DMS79 (cell line): ENCODE data around the gene ZNF536.
"Not testable (repeated sequence)": the region's sequence is repeated elsewhere in the genome, so short reads cannot be mapped to it uniquely, and the experiment has no call there.

Source experiments
- DNase-seq: peaks from one replicate; lab custom pipeline; 2025; lab: John Stamatoyannopoulos, UW

Gene ZNF536

GRCh38 chr19:30446850-30447552 is 74.8 kb downstream of the ZNF536 start:
- no peak for DNase-seq

- no peak for DNase-seq
Observed at GRCh38 chr19:30447553-30447870, 75.3 kb downstream of the ZNF536 start.

- DNase-seq, result no peak
Observed at GRCh38 chr19:30448386-30449077, 76.3 kb downstream of the ZNF536 start.

GRCh38 chr19:30449078-30449590 is 77.0 kb downstream of the ZNF536 start:
- DNase-seq, result no peak

- no peak for DNase-seq
Observed at GRCh38 chr19:30449673-30450072, 77.5 kb downstream of the ZNF536 start.

- peak; percentile 36 for DNase-seq
Observed at GRCh38 chr19:30450100-30450499, 77.9 kb downstream of the ZNF536 start.

GRCh38 chr19:30450835-30451321 is 78.7 kb downstream of the ZNF536 start:
- DNase-seq, result no peak

GRCh38 chr19:30452931-30453330 is 80.7 kb downstream of the ZNF536 start:
- DNase-seq, result no peak

GRCh38 chr19:30453743-30454142 is 81.6 kb downstream of the ZNF536 start:
- DNase-seq, result no peak

GRCh38 chr19:30455881-30456280 is 83.7 kb downstream of the ZNF536 start:
- DNase-seq, result no peak

- DNase-seq, result no peak
Observed at GRCh38 chr19:30457484-30457883, 85.3 kb downstream of the ZNF536 start.

GRCh38 chr19:30459859-30460258 is 87.7 kb downstream of the ZNF536 start:
- DNase-seq, result no peak

GRCh38 chr19:30464162-30464561 is 92.0 kb downstream of the ZNF536 start:
- no peak for DNase-seq

GRCh38 chr19:30466598-30466997 is 94.4 kb downstream of the ZNF536 start:
- not testable (repeated sequence) for DNase-seq

GRCh38 chr19:30467239-30467638 is 95.1 kb downstream of the ZNF536 start:
- DNase-seq, result no peak

- no peak for DNase-seq
Observed at GRCh38 chr19:30469774-30470173, 97.6 kb downstream of the ZNF536 start.

- DNase-seq, result no peak
Observed at GRCh38 chr19:30471441-30471840, 99.3 kb downstream of the ZNF536 start.

- DNase-seq, result no peak
Observed at GRCh38 chr19:30473334-30473867, 101.2 kb downstream of the ZNF536 start.

- DNase-seq, result no peak
Observed at GRCh38 chr19:30476997-30477396, 104.8 kb downstream of the ZNF536 start.

GRCh38 chr19:30479231-30479630 is 107.0 kb downstream of the ZNF536 start:
- no peak for DNase-seq

GRCh38 chr19:30480097-30480496 is 107.9 kb downstream of the ZNF536 start:
- no peak for DNase-seq

- DNase-seq, result no peak
Observed at GRCh38 chr19:30481063-30481462, 108.9 kb downstream of the ZNF536 start.

- no peak for DNase-seq
Observed at GRCh38 chr19:30481823-30482222, 109.6 kb downstream of the ZNF536 start.
